ENCODE data around the gene ANGEL1.

ANGEL1 gene

GRCh38 chr14:76742966-76743365, 69.7 kb downstream of the ANGEL1 start:
- no peaks in the 10 kb centered on the region for H3K36me3 ChIP-seq (ENCODE audit: insufficient read depth, low read length)
- H3K79me2 ChIP-seq (ENCODE audit: insufficient read depth, low read length) = no peaks in the 10 kb centered on the region
- H4K20me1 ChIP-seq (ENCODE audit: insufficient read depth, low read length) = no peaks in the 10 kb centered on the region
- H3F3A ChIP-seq (ENCODE audit: insufficient read depth, low read length) = no peaks in the 10 kb centered on the region
- no peak overlapping the region for H3K4me3 ChIP-seq (ENCODE audit: low read depth, low read length, poor library complexity, severe bottlenecking)
- H3K4me1 ChIP-seq (ENCODE audit: insufficient read depth, low read length, severe bottlenecking) = no peaks in the 10 kb centered on the region
- H3K27me3 ChIP-seq (ENCODE audit: insufficient read depth, low read length) = no peaks in the 10 kb centered on the region
- H3K9ac ChIP-seq (ENCODE audit: low read length) = no peak overlapping the region
- TF ChIP-seq CTCF (IDR thresholded peaks at IDR 0.05; ENCODE audit: low read length) = no peak
- no peak for TF ChIP-seq EZH2 (IDR thresholded peaks at IDR 0.05; ENCODE audit: borderline replicate concordance, low read length)
- H3K4me2 ChIP-seq (ENCODE audit: low read length) = no peak overlapping the region
- H3K27ac ChIP-seq (ENCODE audit: low read depth, low read length, poor library complexity, severe bottlenecking) = no peak overlapping the region
- no peaks in the 10 kb centered on the region for H3K9me2 ChIP-seq (ENCODE audit: low read depth, low read length)
- H2AFZ ChIP-seq (ENCODE audit: low read length) = no peak overlapping the region
- H3K9me3 ChIP-seq (ENCODE audit: low read length) = no peaks in the 10 kb centered on the region

- Histone ChIP-seq H3K27me3 (ENCODE audit: insufficient read depth, low read length) (no peaks in the 10 kb centered on the region), H3K36me3 (ENCODE audit: insufficient read depth, low read length) (no peaks in the 10 kb centered on the region), H3F3A (ENCODE audit: insufficient read depth, low read length) (no peaks in the 10 kb centered on the region), H3K9me2 (ENCODE audit: low read depth, low read length) (no peaks in the 10 kb centered on the region), H3K9ac (ENCODE audit: low read length) (no peak overlapping the region), H3K4me2 (ENCODE audit: low read length) (no peak overlapping the region), H2AFZ (ENCODE audit: low read length) (no peak overlapping the region), H3K9me3 (ENCODE audit: low read length) (no peaks in the 10 kb centered on the region), H3K79me2 (ENCODE audit: insufficient read depth, low read length) (no peaks in the 10 kb centered on the region), H4K20me1 (ENCODE audit: insufficient read depth, low read length) (no peaks in the 10 kb centered on the region), H3K27ac (ENCODE audit: low read depth, low read length, poor library complexity, severe bottlenecking) (no peak overlapping the region), H3K4me3 (ENCODE audit: low read depth, low read length, poor library complexity, severe bottlenecking) (no peak overlapping the region), H3K4me1 (ENCODE audit: insufficient read depth, low read length, severe bottlenecking) (no peaks in the 10 kb centered on the region)
- TF ChIP-seq CTCF (IDR thresholded peaks at IDR 0.05; ENCODE audit: low read length) = no peak
- no peak for TF ChIP-seq EZH2 (IDR thresholded peaks at IDR 0.05; ENCODE audit: borderline replicate concordance, low read length)
These were observed 70.5 kb downstream of the ANGEL1 start for GRCh38 chr14:76742185-76742584.

DNA sequence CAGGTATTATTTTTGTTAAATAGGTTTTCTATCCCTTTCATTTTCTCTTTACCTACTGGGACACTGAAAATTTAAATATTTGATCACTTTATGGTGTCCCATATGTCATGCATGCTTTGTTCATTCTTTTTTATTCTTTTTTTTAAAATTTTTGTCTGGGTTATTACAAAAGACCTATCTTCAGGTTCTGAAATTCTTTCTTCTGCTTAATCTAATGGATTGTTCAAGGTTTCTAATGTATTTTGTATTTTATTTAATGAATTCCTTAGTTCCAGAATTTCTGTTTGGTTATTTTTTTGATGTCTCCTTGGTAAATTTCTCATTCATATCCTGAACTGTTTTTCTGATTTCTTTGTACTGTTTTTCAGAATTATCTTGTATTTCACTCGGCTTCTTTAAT, 71.6 kb downstream of the ANGEL1 start:
- no peaks in the 10 kb centered on the region for H3K36me3 ChIP-seq (ENCODE audit: insufficient read depth, low read length)
- H3K27ac ChIP-seq (ENCODE audit: low read depth, low read length, poor library complexity, severe bottlenecking) = no peak overlapping the region
- no peak for TF ChIP-seq EZH2 (IDR thresholded peaks at IDR 0.05; ENCODE audit: borderline replicate concordance, low read length)
- TF ChIP-seq CTCF (IDR thresholded peaks at IDR 0.05; ENCODE audit: low read length) = no peak
- no peaks in the 10 kb centered on the region for H3K27me3 ChIP-seq (ENCODE audit: insufficient read depth, low read length)
- no peaks in the 10 kb centered on the region for H3K9me2 ChIP-seq (ENCODE audit: low read depth, low read length)
- no peaks in the 10 kb centered on the region for H3K79me2 ChIP-seq (ENCODE audit: insufficient read depth, low read length)
- no peak overlapping the region for H2AFZ ChIP-seq (ENCODE audit: low read length)
- H4K20me1 ChIP-seq (ENCODE audit: insufficient read depth, low read length) = no peaks in the 10 kb centered on the region
- H3K9me3 ChIP-seq (ENCODE audit: low read length) = no peaks in the 10 kb centered on the region
- no peaks in the 10 kb centered on the region for H3K4me1 ChIP-seq (ENCODE audit: insufficient read depth, low read length, severe bottlenecking)
- H3K4me2 ChIP-seq (ENCODE audit: low read length) = no peak overlapping the region
- no peaks in the 10 kb centered on the region for H3F3A ChIP-seq (ENCODE audit: insufficient read depth, low read length)
- H3K9ac ChIP-seq (ENCODE audit: low read length) = no peak overlapping the region
- H3K4me3 ChIP-seq (ENCODE audit: low read depth, low read length, poor library complexity, severe bottlenecking) = no peak overlapping the region

All from OCI-LY1 (cell line).